HepG2 (cell line): ENCODE measurements around the gene WNT2B. TPM values are rescaled to one million over a fixed set of nuclear protein-coding genes. Genes with fewer than 3 reads are reported as not detected.

Experiments
- ATAC-seq: fragments of 200-7000 bp; cut with Tn5 transposase; 3 replicates; pipeline ENCODE4 v1.9.1; 2020; ENCODE audit warnings: mild to moderate bottlenecking, moderate library complexity
- BruUV-seq: library from RNA; stranded (reverse); fragments of 400-500 nt; replicated peaks from 2 replicates; lab custom pipeline; 2021; lab: Mats Ljungman, UMichigan
- CTCF ChIA-PET: fragments of 300-600 bp; formaldehyde crosslinking; extraction: SDS; loops from one replicate; lab custom pipeline; 2021; ENCODE audit warnings: low total read pairs, inconsistent platforms, low intra/inter-chr PET ratio; lab: Yijun Ruan, JAX
- POLR2A ChIA-PET: fragments of 350-600 bp; sonication (Branson Sonifier 250); formaldehyde crosslinking; loops from one replicate; lab custom pipeline; 2020; ENCODE audit warnings: antibody characterized with exemption, inconsistent platforms; lab: Yijun Ruan, JAX
- DNase-seq: peaks from one replicate; pipeline ENCODE4 v3.0.0-alpha.2; 2015; ENCODE audit warnings: low spot score
- FAIRE-seq: peaks from 3 replicates; lab custom pipeline; 2011; peaks lifted over from hg19 to GRCh38; lab: Jason Lieb, UNC
- H2AFZ ChIP-seq: one replicate; pipeline ENCODE4 v1.6.1; 2011; ENCODE audit warnings: low read length, inconsistent platforms
- H3K27ac ChIP-seq: fragments of 300-600 bp; 3 replicates; pipeline ENCODE4 v1.8.0; 2011; ENCODE audit warnings: mixed run types, mild to moderate bottlenecking, mixed read lengths, low read length, inconsistent platforms; ENCODE audit not compliant: insufficient read depth; ENCODE audit errors: extremely low read length
- H3K27me3 ChIP-seq, 2 experiments: fragments of 200-600 bp in 1 of 2; 2 replicates in 1 of 2; 3 replicates in 1 of 2; pipeline versions ENCODE4 v1.6.0 to v1.8.0; 2011; ENCODE audit warnings: low read length in 2 of 2, mild to moderate bottlenecking in 2 of 2, moderate library complexity in 2 of 2, inconsistent platforms in 1 of 2; ENCODE audit not compliant: insufficient read depth in 2 of 2, control insufficient read depth in 1 of 2
- H3K36me3 ChIP-seq, 2 experiments: fragments of 200-600 bp in 1 of 2; replicated peaks in 1 of 2; 2 replicates in 1 of 2; 3 replicates in 1 of 2; pipeline versions ENCODE4 v1.5.1 to v1.8.0; 2011; ENCODE audit warnings: low read length in 2 of 2, inconsistent platforms in 1 of 2; ENCODE audit not compliant: insufficient read depth in 2 of 2, control insufficient read depth in 1 of 2
- H3K4me1 ChIP-seq: 2 replicates; pipeline ENCODE4 v1.5.1; 2012; ENCODE audit warnings: low read length, inconsistent platforms; ENCODE audit not compliant: insufficient read depth
- H3K4me2 ChIP-seq: 2 replicates; pipeline ENCODE4 v1.6.0; 2011; ENCODE audit warnings: low read depth, low read length, inconsistent platforms
- H3K4me3 ChIP-seq, 3 experiments: fragments of 200-600 bp in 1 of 3; sonication (generic), shearing (Covaris generic) in 1 of 3; replicated peaks in 1 of 3; 2 replicates each; pipeline ENCODE4 v1.5.1; 2011 to 2016; ENCODE audit warnings: low read length in 3 of 3, inconsistent platforms in 2 of 3, low read depth in 2 of 3, mild to moderate bottlenecking in 2 of 3, control low read depth in 1 of 3, mixed read lengths in 1 of 3; ENCODE audit not compliant: insufficient read depth in 1 of 3
- H3K79me2 ChIP-seq: one replicate; pipeline ENCODE4 v1.6.1; 2011; ENCODE audit warnings: low read length, inconsistent platforms; ENCODE audit not compliant: insufficient read depth
- H3K9ac ChIP-seq: 2 replicates; pipeline ENCODE4 v1.6.0; 2011; ENCODE audit warnings: mild to moderate bottlenecking, low read depth, low read length, inconsistent platforms; ENCODE audit not compliant: insufficient read depth
- H3K9me3 ChIP-seq: 2 replicates; pipeline ENCODE4 v1.5.1; 2012; ENCODE audit warnings: mild to moderate bottlenecking, low read length
- H4K20me1 ChIP-seq: 2 replicates; pipeline ENCODE4 v1.6.0; 2011; ENCODE audit warnings: inconsistent platforms, mild to moderate bottlenecking, low read length, moderate library complexity; ENCODE audit not compliant: insufficient read depth
- FOXA1 ChIP-seq, 2 experiments: fragments of 450-650 bp in 1 of 2; sonication (generic) in 1 of 2; formaldehyde crosslinking in 1 of 2; IDR thresholded peaks; 2 replicates each; pipeline versions ENCODE4 v1.4.0 to v1.6.1; 2016 to 2020; ENCODE audit warnings: missing genetic modification reagents in 1 of 2
- FOXK2 ChIP-seq: fragments of 450-650 bp; IDR thresholded peaks from 2 replicates; pipeline ENCODE4 v1.6.1; 2016
- HMGXB3 ChIP-seq: sonication (generic); formaldehyde crosslinking; IDR thresholded peaks from 2 replicates; pipeline ENCODE4 v1.4.0; 2020; ENCODE audit warnings: missing genetic modification reagents, borderline replicate concordance
- ISL2 ChIP-seq: sonication (generic); formaldehyde crosslinking; IDR thresholded peaks from 2 replicates; pipeline ENCODE4 v1.5.0; 2020; ENCODE audit warnings: missing genetic modification reagents
- MIER3 ChIP-seq: IDR thresholded peaks from 2 replicates; pipeline ENCODE4 v1.6.1; 2016; ENCODE audit warnings: missing compliant biosample characterization, borderline replicate concordance
- NCOA2 ChIP-seq: sonication (generic); formaldehyde crosslinking; IDR thresholded peaks from 2 replicates; pipeline ENCODE4 v1.8.0; 2022; ENCODE audit warnings: inconsistent platforms
- NFKBIZ ChIP-seq: IDR thresholded peaks from 2 replicates; pipeline ENCODE4 v1.6.1; 2018; ENCODE audit warnings: missing genetic modification reagents, missing compliant biosample characterization
- NR0B2 ChIP-seq: sonication (generic); formaldehyde crosslinking; IDR thresholded peaks from 2 replicates; pipeline ENCODE4 v1.4.0; 2020; ENCODE audit warnings: mild to moderate bottlenecking, missing genetic modification reagents
- PCBP2 ChIP-seq: fragments of 200-400 bp; formaldehyde crosslinking; optimal IDR thresholded peaks from 2 replicates; pipeline ENCODE3; 2018; ENCODE audit warnings: low read length, low read depth; ENCODE audit not compliant: poor library complexity, severe bottlenecking
- SP2 ChIP-seq: sonication (generic); formaldehyde crosslinking; IDR thresholded peaks from 2 replicates; pipeline ENCODE4 v1.5.1; 2020; ENCODE audit warnings: mild to moderate bottlenecking, missing genetic modification reagents
- ZC3H13 ChIP-seq: sonication (generic); formaldehyde crosslinking; IDR thresholded peaks from 2 replicates; pipeline ENCODE4 v1.8.1; 2023; ENCODE audit warnings: mild to moderate bottlenecking, missing genetic modification reagents, moderate library complexity
- ZFP36L1 ChIP-seq: sonication (generic); formaldehyde crosslinking; IDR thresholded peaks from 2 replicates; pipeline ENCODE4 v1.8.0; 2022; ENCODE audit warnings: mild to moderate bottlenecking, missing genetic modification reagents, moderate library complexity
- ZNF253 ChIP-seq: sonication (generic); formaldehyde crosslinking; IDR thresholded peaks from 2 replicates; pipeline ENCODE4 v1.8.0; 2022; ENCODE audit warnings: mild to moderate bottlenecking, missing genetic modification reagents, borderline replicate concordance
- ZNF678 ChIP-seq: sonication (generic); formaldehyde crosslinking; IDR thresholded peaks from 2 replicates; pipeline ENCODE4 v1.4.0; 2020; ENCODE audit warnings: mild to moderate bottlenecking, missing genetic modification reagents
- in situ Hi-C: cut with HindIII; loops from 2 replicates; pipeline ENCODE4 v1.10.0; 2017; ENCODE audit warnings: low pct_unique_long_range_greater_than_20kb; ENCODE audit not compliant: extremely low pct_ligation_motif_present
- intact Hi-C: fragments of 100-400 bp; cut with micrococcal nuclease; formaldehyde crosslinking; loops from one replicate; pipeline ENCODE4 v1.10.0; 2022; ENCODE audit not compliant: unreplicated experiment
- polyA plus RNA-seq, 8 experiments: library from polyadenylated mRNA; depleted of rRNA in 3 of 8; stranded (reverse) in 7 of 8; unstranded in 1 of 8; fragments of >200 nt; fragmentation: Illumina TruSeq in 4 of 8; extraction: Trizol in 4 of 8; gene quantifications; 2 replicates each; pipeline versions ENCODE4 v1.2.1 to v1.2.3, GENCODE V29; 2011 to 2016; ENCODE audit warnings: low read depth in 4 of 8, missing spikeins in 1 of 8, mixed read lengths in 1 of 8; ENCODE audit not compliant: insufficient read depth in 1 of 8
- total RNA-seq, 5 experiments: library from RNA; depleted of rRNA; stranded (reverse); fragments of >200 nt; fragmentation: Illumina TruSeq; extraction: Trizol; gene quantifications; 2 replicates each; pipeline ENCODE4 v1.2.3, GENCODE V29; 2016; ENCODE audit warnings: low read depth in 1 of 5

WNT2B gene
- total and polyA plus RNA-seq, 2 of the 13 experiments (the other 11 are each of a cell fraction or from before 2014, with no cell fraction given), result 0.11 to 0.32 TPM

- Histone ChIP-seq H3K4me2 (no peak overlapping the region), H2AFZ (no peak overlapping the region), H4K20me1 (no peaks in the 10 kb centered on the region), H3K9me3 (no peaks in the 10 kb centered on the region), H3K27me3 (no peaks in the 10 kb centered on the region), H3K27ac (no peak overlapping the region), H3K4me3 (no peak overlapping the region), H3K79me2 (no peaks in the 10 kb centered on the region), H3K9ac (no peak overlapping the region), H3K4me1 (no peaks in the 10 kb centered on the region), H3K36me3 (peaks cover 2 to 8% of the 10 kb centered on the region in 2 experiments; a peak in 3 of 5 replicates)
- in situ Hi-C loops, result no loop called here
- TF ChIP-seq ZC3H13 (CRISPR knock-in tag) (no peak), ZFP36L1 (CRISPR knock-in tag) (no peak)
- ChIA-PET POLR2A (no interaction called here), CTCF (no interaction called here)
- intact Hi-C loops, result no loop called here
- ATAC-seq (no peak), FAIRE-seq (no peak), DNase-seq (no peak)
- BruUV-seq, result no TSS peak
These were observed 19.3 kb downstream of the WNT2B start for GRCh38 chr1:112528076-112528475.

GRCh38 chr1:112529301-112529700, 20.5 kb downstream of the WNT2B start:
- intact Hi-C loops (no loop called here), in situ Hi-C loops (no loop called here)
- no TSS peak for BruUV-seq
- Histone ChIP-seq H3K9me3 (no peaks in the 10 kb centered on the region), H3K9ac (no peak overlapping the region), H2AFZ (no peak overlapping the region), H3K27me3 (no peaks in the 10 kb centered on the region), H3K4me2 (no peak overlapping the region), H3K4me1 (no peaks in the 10 kb centered on the region), H4K20me1 (no peaks in the 10 kb centered on the region), H3K27ac (no peak overlapping the region), H3K4me3 (no peak overlapping the region), H3K36me3 (peaks cover 2 to 8% of the 10 kb centered on the region in 2 experiments; a peak in 3 of 5 replicates), H3K79me2 (no peaks in the 10 kb centered on the region)
- ATAC-seq, result no peak
- POLR2A ChIA-PET, result no interaction called here
- no peak for DNase-seq
- CTCF ChIA-PET, result no interaction called here
- no peak for FAIRE-seq
- no peak for TF ChIP-seq NFKBIZ (CRISPR knock-in tag)
- TF ChIP-seq FOXK2, result no peak
- no peak for TF ChIP-seq MIER3 (CRISPR knock-in tag)
- TF ChIP-seq HMGXB3 (CRISPR knock-in tag), result no peak
- TF ChIP-seq ZNF253, result no peak
- TF ChIP-seq ZNF678 (CRISPR knock-in tag), result no peak
- TF ChIP-seq FOXA1 (IDR thresholded peaks at IDR 0.05), result no peak
- no peak for TF ChIP-seq FOXA1 (CRISPR knock-in tag; IDR thresholded peaks at IDR 0.05)
- no peak for TF ChIP-seq NCOA2 (CRISPR knock-in tag)
- TF ChIP-seq ISL2, result no peak
- no peak for TF ChIP-seq SP2 (CRISPR knock-in tag)
- TF ChIP-seq NR0B2 (CRISPR knock-in tag), result no peak
- no peak for TF ChIP-seq PCBP2
